Measurements from ENCODE around the gene QTRT2.

The QTRT2 gene

GRCh38 chr3:114122027-114122709, 65.6 kb downstream of the QTRT2 start:
- no peak overlapping the region for H3K4me3 ChIP-seq (ENCODE audit: low read length)
- H3K9ac ChIP-seq (ENCODE audit: low read length) = no peak overlapping the region
- H3K9me3 ChIP-seq (ENCODE audit: insufficient read depth, low read length) = no peaks in the 10 kb centered on the region
- TF ChIP-seq EZH2phosphoT487 (IDR thresholded peaks at IDR 0.05; ENCODE audit: low read depth) (no peak), CTCF (IDR thresholded peaks at IDR 0.05; ENCODE audit: low read depth, low read length) (no peak)
- H3K27ac ChIP-seq (ENCODE audit: low read length) = no peak overlapping the region
- no peaks in the 10 kb centered on the region for H3K27me3 ChIP-seq (ENCODE audit: low read depth, low read length)
- no peaks in the 10 kb centered on the region for H4K20me1 ChIP-seq (ENCODE audit: insufficient read depth, low read length)
- H3K4me2 ChIP-seq (ENCODE audit: low read length) = peak overlapping the region; percentile 17
- H3K4me1 ChIP-seq (ENCODE audit: low read length) = peaks cover 12% of the 10 kb centered on the region
- H3K79me2 ChIP-seq (ENCODE audit: low read length) = no peaks in the 10 kb centered on the region
- H2AFZ ChIP-seq (ENCODE audit: low read depth, low read length) = peak overlapping the region; percentile 83; the same call in 1 of the 2 replicates
- no peaks in the 10 kb centered on the region for H3K36me3 ChIP-seq (replicated peaks; ENCODE audit: low read depth, low read length)

DNA sequence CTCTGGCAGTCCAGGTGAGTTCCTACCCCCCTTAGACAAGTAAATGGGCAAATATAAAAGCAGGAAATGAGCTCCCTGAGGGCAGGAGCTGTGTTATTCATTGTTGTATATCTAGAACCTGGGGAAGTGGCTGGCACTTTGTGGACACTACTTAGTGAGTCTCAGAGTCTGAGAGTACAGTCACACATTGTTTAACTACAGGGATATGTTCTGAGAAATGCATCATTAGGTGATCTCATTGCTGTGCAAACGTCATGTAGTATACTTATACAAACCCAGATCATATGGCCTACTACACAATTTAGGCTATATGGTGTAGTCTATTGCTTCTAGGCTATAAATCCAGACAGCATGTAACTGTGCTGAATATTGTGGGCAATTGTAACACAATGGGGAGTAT, 69.9 kb downstream of the QTRT2 start:
- no peaks in the 10 kb centered on the region for H3K36me3 ChIP-seq (replicated peaks; ENCODE audit: low read depth, low read length)
- H3K9me3 ChIP-seq (ENCODE audit: insufficient read depth, low read length) = no peaks in the 10 kb centered on the region

DNA sequence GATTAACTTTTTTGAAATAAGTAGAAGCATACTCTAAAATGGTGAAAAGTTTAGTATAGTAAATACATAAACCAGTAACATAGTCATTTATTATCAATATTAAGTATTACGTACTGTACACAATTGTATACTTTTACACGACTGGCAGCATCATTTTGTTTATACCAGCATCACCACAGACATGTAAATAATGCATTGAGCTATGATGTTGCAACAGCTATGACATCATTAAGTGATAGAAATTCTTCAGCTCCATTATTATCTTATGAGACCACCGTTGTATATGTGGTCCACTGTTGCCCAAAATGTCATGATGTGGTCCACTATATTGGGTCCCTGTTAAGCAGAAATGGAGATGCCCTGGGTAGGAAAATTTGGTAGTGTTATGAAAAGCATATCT, 71.0 kb downstream of the QTRT2 start:
- no peaks in the 10 kb centered on the region for H3K9me3 ChIP-seq (ENCODE audit: insufficient read depth, low read length)
- H3K4me2 ChIP-seq (ENCODE audit: low read length) = no peak overlapping the region
- H3K4me3 ChIP-seq (ENCODE audit: low read length) = no peak overlapping the region
- H3K27ac ChIP-seq (ENCODE audit: low read length) = no peak overlapping the region
- no peaks in the 10 kb centered on the region for H3K79me2 ChIP-seq (ENCODE audit: low read length)
- H3K4me1 ChIP-seq (ENCODE audit: low read length) = no peaks in the 10 kb centered on the region
- no peaks in the 10 kb centered on the region for H3K27me3 ChIP-seq (ENCODE audit: low read depth, low read length)
- H3K36me3 ChIP-seq (replicated peaks; ENCODE audit: low read depth, low read length) = no peaks in the 10 kb centered on the region
- H2AFZ ChIP-seq (ENCODE audit: low read depth, low read length) = no peak overlapping the region
- no peak overlapping the region for H3K9ac ChIP-seq (ENCODE audit: low read length)
- TF ChIP-seq EZH2phosphoT487 (IDR thresholded peaks at IDR 0.05; ENCODE audit: low read depth) (no peak), CTCF (IDR thresholded peaks at IDR 0.05; ENCODE audit: low read depth, low read length) (no peak)
- no peaks in the 10 kb centered on the region for H4K20me1 ChIP-seq (ENCODE audit: insufficient read depth, low read length)

More for the DNA sequence above, 69.9 kb downstream of the QTRT2 start:
- H2AFZ ChIP-seq (ENCODE audit: low read depth, low read length) = no peak overlapping the region
- no peak overlapping the region for H3K4me2 ChIP-seq (ENCODE audit: low read length)
- no peak overlapping the region for H3K9ac ChIP-seq (ENCODE audit: low read length)
- H3K27ac ChIP-seq (ENCODE audit: low read length) = no peak overlapping the region
- H3K27me3 ChIP-seq (ENCODE audit: low read depth, low read length) = no peaks in the 10 kb centered on the region
- no peaks in the 10 kb centered on the region for H3K79me2 ChIP-seq (ENCODE audit: low read length)
- H4K20me1 ChIP-seq (ENCODE audit: insufficient read depth, low read length) = no peaks in the 10 kb centered on the region
- TF ChIP-seq CTCF (IDR thresholded peaks at IDR 0.05; ENCODE audit: low read depth, low read length) = no peak
- no peak for TF ChIP-seq EZH2phosphoT487 (IDR thresholded peaks at IDR 0.05; ENCODE audit: low read depth)
- no peak overlapping the region for H3K4me3 ChIP-seq (ENCODE audit: low read length)
- H3K4me1 ChIP-seq (ENCODE audit: low read length) = peaks cover 9% of the 10 kb centered on the region

DNA sequence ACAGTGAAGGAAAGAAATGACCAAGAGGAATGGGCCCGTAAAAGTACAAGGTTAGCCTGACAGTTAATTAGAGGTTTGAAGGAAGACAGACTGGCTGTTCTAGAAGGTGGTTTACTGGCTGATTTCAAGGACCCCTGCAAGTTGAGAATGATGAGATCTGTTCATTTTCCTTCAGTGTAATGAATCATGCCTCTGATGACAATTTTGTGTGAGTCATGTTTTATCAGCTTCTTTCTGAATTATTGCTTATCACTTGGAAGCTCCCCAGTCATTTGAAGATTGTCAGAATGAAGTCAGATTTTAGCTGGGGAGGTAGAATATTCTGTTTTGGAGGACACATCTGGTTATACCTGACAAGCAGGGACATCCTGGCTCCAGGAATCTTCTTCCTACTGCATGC, 71.7 kb downstream of the QTRT2 start:
- Histone ChIP-seq H3K36me3 (replicated peaks; ENCODE audit: low read depth, low read length) (no peaks in the 10 kb centered on the region), H3K4me3 (ENCODE audit: low read length) (no peak overlapping the region), H3K27ac (ENCODE audit: low read length) (no peak overlapping the region), H3K27me3 (ENCODE audit: low read depth, low read length) (no peaks in the 10 kb centered on the region), H3K79me2 (ENCODE audit: low read length) (no peaks in the 10 kb centered on the region), H3K4me2 (ENCODE audit: low read length) (no peak overlapping the region), H3K9me3 (ENCODE audit: insufficient read depth, low read length) (no peaks in the 10 kb centered on the region), H3K4me1 (ENCODE audit: low read length) (no peaks in the 10 kb centered on the region), H2AFZ (ENCODE audit: low read depth, low read length) (no peak overlapping the region), H4K20me1 (ENCODE audit: insufficient read depth, low read length) (no peaks in the 10 kb centered on the region), H3K9ac (ENCODE audit: low read length) (no peak overlapping the region)
- TF ChIP-seq CTCF (IDR thresholded peaks at IDR 0.05; ENCODE audit: low read depth, low read length) = no peak

Data from OCI-LY3 (cell line).